Measurements from ENCODE around the gene KCNMA1. TPM values are rescaled to one million over a fixed set of nuclear protein-coding genes. Genes with fewer than 3 reads are reported as not detected.

Gene KCNMA1
- total RNA-seq, 4 donors from 2014 or later: 66.8 to 96.5 (median 78.9) TPM

DNA sequence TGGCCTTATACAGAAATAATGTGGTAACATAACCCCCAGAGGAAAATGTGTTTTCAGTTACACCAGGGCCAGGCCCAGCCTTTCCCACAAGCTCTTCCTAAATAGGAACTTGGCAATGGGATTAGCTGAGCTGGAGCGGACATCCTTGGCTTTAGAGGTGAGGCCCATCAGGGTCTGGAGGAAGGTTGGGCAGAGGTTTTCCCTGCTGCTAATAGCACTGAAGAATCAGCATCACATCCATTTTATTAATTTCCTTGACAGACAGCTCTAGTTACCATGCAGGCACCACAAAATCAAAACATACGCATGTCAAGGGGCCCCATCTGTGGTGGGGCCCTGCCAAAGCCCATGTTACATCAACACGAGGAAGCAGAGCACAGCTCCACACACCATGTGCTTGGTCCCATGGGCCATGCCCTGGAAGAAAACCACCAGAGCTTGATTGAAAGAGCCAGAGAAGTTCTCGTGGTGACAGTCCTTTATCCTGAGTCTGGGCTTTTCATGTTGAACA is 566.6 kb downstream of the KCNMA1 start:
- H3K9me3 ChIP-seq: no peaks in the 10 kb centered on the region
- H3K36me3 ChIP-seq: peaks cover 7 to 20% of the 10 kb centered on the region in 2 donors
- DNase-seq (peak; percentile 55 to 77), ATAC-seq (peak; percentile 55 to 63)
- H3K4me3 ChIP-seq: no peak overlapping the region
- no peaks in the 10 kb centered on the region for H3K4me1 ChIP-seq
- no peaks in the 10 kb centered on the region for H3K27me3 ChIP-seq
- H3K27ac ChIP-seq: peak overlapping the region; percentile 23 to 55 (median 48)
- in situ Hi-C loops (cut with MboI; ENCODE audit: low sequenced_read_pairs in 4 of 4) (no loop called here), intact Hi-C loops (cut with DNase I; ENCODE audit: low total_unique reads) (loop anchor here (2.0 kb wide), 1 partner anchor 34 kb away; no protein-coding TSS in a partner anchor)
- TF ChIP-seq POLR2A (IDR thresholded peaks at IDR 0.05) (no peak), CTCF (IDR thresholded peaks at IDR 0.05 in 4 of 5, conservative IDR thresholded peaks at IDR 0.05 in 1 of 5) (no peak)

GRCh38 chr10:77070346-77070745 is 567.3 kb downstream of the KCNMA1 start:
- peak in 1 of 2 donors; percentile 42 for DNase-seq
- in situ Hi-C loops (cut with MboI; ENCODE audit: low sequenced_read_pairs in 4 of 4): no loop called here
- H3K4me3 ChIP-seq: no peak overlapping the region
- TF ChIP-seq CTCF (IDR thresholded peaks at IDR 0.05 in 4 of 5, conservative IDR thresholded peaks at IDR 0.05 in 1 of 5): no peak
- TF ChIP-seq POLR2A (IDR thresholded peaks at IDR 0.05): no peak
- H3K27ac ChIP-seq: peak overlapping the region; percentile 38 to 55 (median 42)
- peaks cover 7 to 20% of the 10 kb centered on the region in 2 donors for H3K36me3 ChIP-seq
- H3K9me3 ChIP-seq: no peaks in the 10 kb centered on the region
- intact Hi-C loops (cut with DNase I; ENCODE audit: low total_unique reads): loop anchor here (2.0 kb wide), 1 partner anchor 34 kb away; no protein-coding TSS in a partner anchor
- H3K4me1 ChIP-seq: no peaks in the 10 kb centered on the region
- ATAC-seq: peak in 1 of 2 donors; percentile 20
- no peaks in the 10 kb centered on the region for H3K27me3 ChIP-seq

GRCh38 chr10:77068969-77069368 is 568.6 kb downstream of the KCNMA1 start:
- peak overlapping the region in 2 of 4 donors; percentile 41 to 55 for H3K27ac ChIP-seq
- intact Hi-C loops (cut with DNase I; ENCODE audit: low total_unique reads) (no loop called here), in situ Hi-C loops (cut with MboI; ENCODE audit: low sequenced_read_pairs in 4 of 4) (no loop called here)
- no peaks in the 10 kb centered on the region for H3K9me3 ChIP-seq
- TF ChIP-seq POLR2A (IDR thresholded peaks at IDR 0.05): no peak
- TF ChIP-seq CTCF (IDR thresholded peaks at IDR 0.05 in 4 of 5, conservative IDR thresholded peaks at IDR 0.05 in 1 of 5): no peak
- ATAC-seq (peak; percentile 51 to 58), DNase-seq (peak; percentile 17 to 48)
- no peaks in the 10 kb centered on the region for H3K4me1 ChIP-seq
- no peak overlapping the region for H3K4me3 ChIP-seq
- H3K27me3 ChIP-seq: no peaks in the 10 kb centered on the region
- peaks cover 7 to 20% of the 10 kb centered on the region in 2 donors for H3K36me3 ChIP-seq

DNA sequence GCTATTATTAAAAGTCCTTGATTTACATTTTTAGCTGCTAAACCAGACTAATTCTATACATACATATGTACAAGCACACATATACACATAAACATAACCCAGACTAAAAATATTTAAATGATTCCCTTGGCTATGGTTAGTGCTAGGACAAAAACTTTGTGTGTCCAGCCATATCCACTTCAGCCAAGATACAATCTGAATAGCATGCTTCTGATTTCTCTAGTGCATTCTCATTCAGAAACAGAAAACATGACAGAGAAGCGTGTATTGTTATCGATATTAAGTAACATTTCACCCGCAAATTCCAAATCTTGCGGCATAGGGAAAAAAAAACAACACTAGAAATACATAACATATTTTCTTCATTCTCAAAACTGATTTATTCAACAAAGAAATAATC is 569.3 kb downstream of the KCNMA1 start:
- DNase-seq (no peak), ATAC-seq (no peak)
- TF ChIP-seq CTCF (IDR thresholded peaks at IDR 0.05 in 4 of 5, conservative IDR thresholded peaks at IDR 0.05 in 1 of 5): no peak
- no peak for TF ChIP-seq POLR2A (IDR thresholded peaks at IDR 0.05)
- intact Hi-C loops (cut with DNase I; ENCODE audit: low total_unique reads): no loop called here
- no peaks in the 10 kb centered on the region for H3K27me3 ChIP-seq
- no peak overlapping the region for H3K4me3 ChIP-seq
- no peak overlapping the region for H3K27ac ChIP-seq
- H3K9me3 ChIP-seq: no peaks in the 10 kb centered on the region
- in situ Hi-C loops (cut with MboI; ENCODE audit: low sequenced_read_pairs in 4 of 4): no loop called here
- H3K36me3 ChIP-seq: peaks cover 7 to 20% of the 10 kb centered on the region in 2 donors
- no peaks in the 10 kb centered on the region for H3K4me1 ChIP-seq

GRCh38 chr10:77062381-77062780 is 575.2 kb downstream of the KCNMA1 start:
- no peak overlapping the region for H3K4me3 ChIP-seq
- no peaks in the 10 kb centered on the region for H3K4me1 ChIP-seq
- ATAC-seq (no peak), DNase-seq (no peak)
- intact Hi-C loops (cut with DNase I; ENCODE audit: low total_unique reads): no loop called here
- H3K9me3 ChIP-seq: no peaks in the 10 kb centered on the region
- no peak overlapping the region for H3K27ac ChIP-seq
- H3K27me3 ChIP-seq: no peaks in the 10 kb centered on the region
- no peaks in the 10 kb centered on the region for H3K36me3 ChIP-seq
- TF ChIP-seq POLR2A (IDR thresholded peaks at IDR 0.05): no peak
- no peak for TF ChIP-seq CTCF (IDR thresholded peaks at IDR 0.05 in 4 of 5, conservative IDR thresholded peaks at IDR 0.05 in 1 of 5)
- in situ Hi-C loops (cut with MboI; ENCODE audit: low sequenced_read_pairs in 4 of 4): no loop called here
